Calu3 (cell line): ENCODE data around the gene NKD2. TPM values are rescaled to one million over a fixed set of nuclear protein-coding genes. Genes with fewer than 3 reads are reported as not detected.

Experiments used
- BruUV-seq: library from RNA; stranded (reverse); fragments of 400-500 nt; replicated peaks from 2 replicates; lab custom pipeline; 2021; lab: Mats Ljungman, UMichigan
- CTCF ChIA-PET: fragments of 300-600 bp; sonication (Branson Sonifier 250); formaldehyde crosslinking; loops from one replicate; lab custom pipeline; 2022; ENCODE audit warnings: antibody characterized with exemption; lab: Charles Lee
- DNase-seq: peaks from one replicate; pipeline ENCODE4 v3.0.0; 2022
- H3K27ac Mint-ChIP-seq: one replicate; pipeline ENCODE4 v1.8.0; 2022; ENCODE audit warnings: mixed read lengths; ENCODE audit not compliant: unreplicated experiment
- H3K27me3 Mint-ChIP-seq: one replicate; pipeline ENCODE4 v1.8.0; 2022; ENCODE audit warnings: mixed read lengths; ENCODE audit not compliant: unreplicated experiment
- H3K36me3 Mint-ChIP-seq: one replicate; pipeline ENCODE4 v1.8.0; 2022; ENCODE audit warnings: mild to moderate bottlenecking, moderate library complexity, mixed read lengths; ENCODE audit not compliant: insufficient read depth, unreplicated experiment
- H3K4me1 Mint-ChIP-seq: one replicate; pipeline ENCODE4 v1.8.0; 2022; ENCODE audit warnings: mild to moderate bottlenecking, low read depth, mixed read lengths; ENCODE audit not compliant: unreplicated experiment
- H3K4me3 Mint-ChIP-seq: one replicate; pipeline ENCODE4 v1.8.0; 2022; ENCODE audit warnings: mild to moderate bottlenecking, low read depth, moderate library complexity, mixed read lengths; ENCODE audit not compliant: unreplicated experiment
- H3K9me3 Mint-ChIP-seq: one replicate; pipeline ENCODE4 v1.8.0; 2022; ENCODE audit warnings: low read depth, mixed read lengths; ENCODE audit not compliant: unreplicated experiment
- CTCF ChIP-seq: fragments of 200-600 bp; IDR thresholded peaks from one replicate; pipeline ENCODE4 v1.8.0; 2022; ENCODE audit warnings: antibody characterized with exemption; ENCODE audit not compliant: unreplicated experiment
- intact Hi-C: fragments of 100-400 bp; cut with micrococcal nuclease; formaldehyde crosslinking; loops from one replicate; pipeline ENCODE4 v1.10.0; 2022; ENCODE audit not compliant: unreplicated experiment
- total RNA-seq: library from RNA; stranded (reverse); gene quantifications from 2 replicates; pipeline ENCODE4 v1.2.3, GENCODE V29; 2022

NKD2 gene
- total RNA-seq, 1 experiment from 2014 or later: 0.47 TPM

GRCh38 chr5:1077026-1077425, 68.4 kb downstream of the NKD2 start:
- no peak for TF ChIP-seq CTCF
- H3K4me3 Mint-ChIP-seq: no peak overlapping the region
- intact Hi-C loops: no loop called here
- H3K36me3 Mint-ChIP-seq: peaks cover 21% of the 10 kb centered on the region
- BruUV-seq: no TSS peak
- H3K27ac Mint-ChIP-seq: no peak overlapping the region
- no peak for DNase-seq
- no peaks in the 10 kb centered on the region for H3K4me1 Mint-ChIP-seq
- H3K27me3 Mint-ChIP-seq: no peaks in the 10 kb centered on the region
- no peaks in the 10 kb centered on the region for H3K9me3 Mint-ChIP-seq
- CTCF ChIA-PET: no interaction called here

GRCh38 chr5:1077491-1078020, 69.0 kb downstream of the NKD2 start:
- no peak overlapping the region for H3K4me3 Mint-ChIP-seq
- CTCF ChIA-PET: no interaction called here
- no peak for DNase-seq

GRCh38 chr5:1078206-1078605, 69.6 kb downstream of the NKD2 start:
- Mint-ChIP-seq H3K27ac (no peak overlapping the region), H3K36me3 (peaks cover 21% of the 10 kb centered on the region), H3K9me3 (no peaks in the 10 kb centered on the region), H3K4me1 (no peaks in the 10 kb centered on the region), H3K4me3 (no peak overlapping the region), H3K27me3 (no peaks in the 10 kb centered on the region)
- BruUV-seq: no TSS peak
- no peak for TF ChIP-seq CTCF
- CTCF ChIA-PET: no interaction called here
- intact Hi-C loops: no loop called here
- DNase-seq: no peak

More at GRCh38 chr5:1077491-1078020, 69.0 kb downstream of the NKD2 start:
- no TSS peak for BruUV-seq
- peaks cover 21% of the 10 kb centered on the region for H3K36me3 Mint-ChIP-seq
- intact Hi-C loops: no loop called here
- no peaks in the 10 kb centered on the region for H3K9me3 Mint-ChIP-seq
- no peak overlapping the region for H3K27ac Mint-ChIP-seq
- no peaks in the 10 kb centered on the region for H3K4me1 Mint-ChIP-seq
- no peak for TF ChIP-seq CTCF
- H3K27me3 Mint-ChIP-seq: no peaks in the 10 kb centered on the region

- Mint-ChIP-seq H3K36me3 (peaks cover 24% of the 10 kb centered on the region), H3K27ac (no peak overlapping the region), H3K9me3 (no peaks in the 10 kb centered on the region), H3K4me3 (no peak overlapping the region), H3K4me1 (no peaks in the 10 kb centered on the region), H3K27me3 (no peaks in the 10 kb centered on the region)
- CTCF ChIA-PET: no interaction called here
- no peak for TF ChIP-seq CTCF
- intact Hi-C loops: no loop called here
- no peak for DNase-seq
- no TSS peak for BruUV-seq
Observed at GRCh38 chr5:1078851-1079250, 70.2 kb downstream of the NKD2 start.
